HG02970 (cell line): ENCODE results near the gene SV2C.

Experiments
- ATAC-seq: cut with Tn5 transposase; IDR thresholded peaks from one replicate; pipeline ENCODE4 v1.9.1; 2021; ENCODE audit warnings: mild to moderate bottlenecking, moderate library complexity, moderate number of reproducible peaks; ENCODE audit not compliant: unreplicated experiment, low FRiP score

SV2C gene

GRCh38 chr5:76399268-76399667 is 316.1 kb downstream of the SV2C start:
- ATAC-seq: no peak

GRCh38 chr5:76400466-76400865 is 317.3 kb downstream of the SV2C start:
- no peak for ATAC-seq

- ATAC-seq: no peak
These were observed 318.6 kb downstream of the SV2C start for GRCh38 chr5:76401801-76402250.

GRCh38 chr5:76402251-76402885 is 319.2 kb downstream of the SV2C start:
- peak; percentile 41 for ATAC-seq

- peak; percentile 70 for ATAC-seq
These were observed 319.9 kb downstream of the SV2C start, which contains the start of gene IQGAP2 for GRCh38 chr5:76402886-76403765. Gene IQGAP2 (plus strand): TSS chr5:76403285. CDS start chr5:76403546, 261 bp downstream.
